ENCODE data around the gene AK3. TPM values are rescaled to one million over a fixed set of nuclear protein-coding genes. Genes with fewer than 3 reads are reported as not detected.
"Not testable (repeated sequence)": the region's sequence is repeated elsewhere in the genome, so short reads cannot be mapped to it uniquely, and the experiment has no call there.

The AK3 gene
- 10 to 100 TPM; 40.1 to 41.7 TPM for total RNA-seq

GRCh38 chr9:4740638-4741364, at the start of gene AK3:
TSS of gene AK3 (minus strand) at chr9:4741202. CDS start at chr9:4741087, 115 bp downstream.
- H3K27me3 Mint-ChIP-seq = no peaks in the 10 kb centered on the region
- H3K9me3 Mint-ChIP-seq = no peaks in the 10 kb centered on the region
- H3K4me1 Mint-ChIP-seq = peaks cover 27% of the 10 kb centered on the region
- H3K4me3 Mint-ChIP-seq = peak within 1 kb of the TSS; percentile 87
- POLR2A ChIA-PET = interaction anchor here (0.6 to 1.9 kb wide), 22 partner anchors 9 to 1268 kb away, joined by 3 to 27 read pairs (median 5); partner anchors contain the start of genes CD274, CDC37L1, JAK2 and PLGRKT
- peak within 1 kb of the TSS; percentile 89 for H3K27ac Mint-ChIP-seq
- ATAC-seq (ENCODE audit: low read depth) (peak; percentile 95), DNase-seq (peak; percentile 90)
- no peaks in the 10 kb centered on the region for H3K36me3 Mint-ChIP-seq

- Mint-ChIP-seq H3K27ac (no peak overlapping the region), H3K36me3 (no peaks in the 10 kb centered on the region), H3K4me3 (no peak overlapping the region), H3K27me3 (peaks cover 14% of the 10 kb centered on the region), H3K9me3 (no peaks in the 10 kb centered on the region), H3K4me1 (peaks cover 14% of the 10 kb centered on the region)
- ATAC-seq (ENCODE audit: low read depth) (no peak), DNase-seq (no peak)
- POLR2A ChIA-PET = interaction anchor here (0.5 kb wide), 1 partner anchor 136 kb away, joined by 3 read pairs; no protein-coding TSS in a partner anchor
Measured at GRCh38 chr9:4788703-4789102, 47.7 kb upstream of the AK3 start.

GRCh38 chr9:4787876-4788275, 46.9 kb upstream of the AK3 start:
- POLR2A ChIA-PET = no interaction called here
- ATAC-seq (ENCODE audit: low read depth) = no peak
- H3K27ac Mint-ChIP-seq = no peak overlapping the region
- DNase-seq = no peak
- H3K9me3 Mint-ChIP-seq = no peaks in the 10 kb centered on the region
- H3K4me1 Mint-ChIP-seq = peaks cover 14% of the 10 kb centered on the region
- H3K36me3 Mint-ChIP-seq = no peaks in the 10 kb centered on the region
- H3K4me3 Mint-ChIP-seq = no peak overlapping the region
- H3K27me3 Mint-ChIP-seq = peaks cover 14% of the 10 kb centered on the region

DNA sequence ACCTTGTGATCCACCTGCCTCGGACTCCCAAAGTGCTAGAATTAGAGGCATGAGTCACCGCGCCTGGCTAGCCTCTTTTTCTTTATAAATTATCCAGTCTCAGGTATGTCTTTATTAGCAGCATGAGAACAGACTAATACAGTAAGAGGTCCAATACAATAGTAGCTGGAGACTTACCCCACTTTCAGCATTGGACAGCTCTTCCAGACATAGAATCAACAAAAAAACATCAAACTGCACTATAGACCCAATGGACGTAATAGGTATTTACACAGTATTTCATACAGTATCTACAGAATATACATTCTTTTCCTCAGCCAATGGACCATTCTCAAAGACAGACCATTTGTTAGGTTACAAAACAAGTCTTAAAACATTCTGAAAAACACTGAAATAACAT, 45.6 kb upstream of the AK3 start:
- H3K9me3 Mint-ChIP-seq = no peaks in the 10 kb centered on the region
- H3K4me3 Mint-ChIP-seq = no peak overlapping the region
- H3K27me3 Mint-ChIP-seq = peaks cover 14% of the 10 kb centered on the region
- no peak overlapping the region for H3K27ac Mint-ChIP-seq
- POLR2A ChIA-PET = no interaction called here
- peaks cover 7% of the 10 kb centered on the region for H3K4me1 Mint-ChIP-seq
- ATAC-seq (ENCODE audit: low read depth) (no peak), DNase-seq (no peak)
- H3K36me3 Mint-ChIP-seq = no peaks in the 10 kb centered on the region

DNA sequence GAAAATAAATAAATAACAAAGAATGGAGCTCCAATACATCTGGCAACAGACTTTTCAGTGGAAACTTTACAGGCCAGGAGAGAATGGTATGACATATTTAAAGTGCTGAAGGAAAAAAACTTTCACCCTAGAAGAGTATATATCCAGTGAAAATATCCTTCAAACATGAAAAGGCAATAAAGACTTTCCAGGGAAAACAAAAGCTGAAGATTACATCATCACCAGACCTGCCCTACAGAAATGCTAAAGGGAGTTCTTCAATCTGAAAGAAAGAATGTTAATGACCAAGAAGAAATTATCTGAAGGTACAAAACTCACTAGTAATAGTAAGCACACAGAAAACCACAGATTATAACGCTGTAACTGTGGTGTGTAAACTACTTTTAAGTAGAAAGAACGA, 43.4 kb upstream of the AK3 start:
- no peak for ATAC-seq (ENCODE audit: low read depth)

DNA sequence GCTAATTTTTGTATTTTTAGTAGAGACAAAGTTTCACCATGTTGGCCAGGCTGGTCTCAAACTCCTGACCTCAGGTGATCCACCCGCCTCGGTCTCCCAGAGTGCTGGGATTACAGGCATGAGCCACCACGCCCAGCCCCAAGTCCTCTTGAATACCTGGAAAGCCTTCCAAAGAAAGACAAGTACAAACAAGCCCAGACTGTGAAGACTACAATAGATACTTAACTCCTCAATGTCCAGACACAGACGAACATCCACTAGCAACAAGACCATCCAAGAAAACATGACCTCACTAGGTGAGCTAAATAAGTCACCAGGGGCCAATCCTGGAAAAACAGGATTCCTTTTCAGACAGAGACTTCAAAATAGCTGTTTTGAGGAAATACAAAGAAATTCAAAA, 42.2 kb upstream of the AK3 start:
- H3K36me3 Mint-ChIP-seq; H3K4me3 Mint-ChIP-seq; ATAC-seq (ENCODE audit: low read depth); H3K9me3 Mint-ChIP-seq; POLR2A ChIA-PET; H3K4me1 Mint-ChIP-seq; H3K27ac Mint-ChIP-seq; DNase-seq: not testable (repeated sequence)
- H3K27me3 Mint-ChIP-seq = peaks cover 16% of the 10 kb centered on the region

More for the DNA sequence above, 43.4 kb upstream of the AK3 start:
- DNase-seq = no peak
- H3K27ac Mint-ChIP-seq = no peak overlapping the region
- POLR2A ChIA-PET = no interaction called here
- H3K27me3 Mint-ChIP-seq = peaks cover 16% of the 10 kb centered on the region
- H3K4me1 Mint-ChIP-seq = peaks cover 2% of the 10 kb centered on the region
- H3K4me3 Mint-ChIP-seq = no peak overlapping the region
- H3K36me3 Mint-ChIP-seq = no peaks in the 10 kb centered on the region
- no peaks in the 10 kb centered on the region for H3K9me3 Mint-ChIP-seq

DNA sequence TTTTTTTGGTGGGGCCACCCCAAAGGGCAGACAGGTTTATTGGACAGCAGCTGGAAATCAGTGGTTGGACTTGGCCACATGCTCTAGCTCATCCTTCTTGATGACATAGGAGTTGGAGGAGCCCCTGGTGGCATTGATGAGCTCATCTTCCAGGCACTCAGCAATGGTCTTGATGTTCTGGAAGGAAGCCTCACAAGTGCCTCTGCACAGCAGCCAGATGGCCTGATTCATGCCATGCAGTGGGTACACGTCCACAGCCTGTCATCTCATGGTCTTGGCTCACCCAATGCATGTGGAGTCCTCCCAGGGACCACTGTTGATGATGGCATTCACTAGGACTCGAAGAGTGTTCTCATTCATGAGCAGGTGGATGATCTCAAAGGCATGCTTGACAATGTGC, 40.4 kb upstream of the AK3 start:
- ATAC-seq (ENCODE audit: low read depth) (no peak), DNase-seq (no peak)
- Mint-ChIP-seq H3K4me3 (no peak overlapping the region), H3K27ac (no peak overlapping the region), H3K27me3 (peaks cover 12% of the 10 kb centered on the region), H3K4me1 (peaks cover 2% of the 10 kb centered on the region), H3K36me3 (no peaks in the 10 kb centered on the region), H3K9me3 (no peaks in the 10 kb centered on the region)
- POLR2A ChIA-PET = no interaction called here

- ATAC-seq (ENCODE audit: low read depth) (no peak), DNase-seq (no peak)
- POLR2A ChIA-PET = no interaction called here
- peaks cover 2% of the 10 kb centered on the region for H3K4me1 Mint-ChIP-seq
- no peak overlapping the region for H3K27ac Mint-ChIP-seq
- H3K27me3 Mint-ChIP-seq = peaks cover 9% of the 10 kb centered on the region
- H3K36me3 Mint-ChIP-seq = no peaks in the 10 kb centered on the region
- no peaks in the 10 kb centered on the region for H3K9me3 Mint-ChIP-seq
- no peak overlapping the region for H3K4me3 Mint-ChIP-seq
Measured at GRCh38 chr9:4780651-4781050, 39.6 kb upstream of the AK3 start.

DNA sequence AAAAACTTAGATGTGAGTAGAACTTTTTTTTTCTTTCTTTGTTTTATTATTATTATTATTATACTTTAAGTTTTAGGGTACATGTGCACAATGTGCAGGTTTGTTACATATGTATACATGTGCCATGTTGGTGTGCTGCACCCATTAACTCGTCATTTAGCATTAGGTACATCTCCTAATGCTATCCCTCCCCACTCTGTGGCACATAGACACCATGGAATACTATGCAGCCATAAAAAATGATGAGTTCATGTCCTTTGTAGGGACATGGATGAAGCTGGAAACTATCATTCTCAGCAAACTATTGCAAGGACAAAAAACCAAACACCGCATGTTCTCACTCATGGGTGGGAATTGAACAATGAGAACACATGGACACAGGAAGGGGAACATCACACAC, 34.0 kb upstream of the AK3 start:
- DNase-seq; H3K4me1 Mint-ChIP-seq; H3K27ac Mint-ChIP-seq; ATAC-seq (ENCODE audit: low read depth); H3K36me3 Mint-ChIP-seq; H3K27me3 Mint-ChIP-seq; H3K4me3 Mint-ChIP-seq; H3K9me3 Mint-ChIP-seq: not testable (repeated sequence)
- POLR2A ChIA-PET = interaction anchor here (0.7 kb wide), 1 partner anchor 347 kb away, joined by 3 read pairs; no protein-coding TSS in a partner anchor

GRCh38 chr9:4774209-4774608, 33.2 kb upstream of the AK3 start:
- Mint-ChIP-seq H3K27me3 (peaks cover 4% of the 10 kb centered on the region), H3K4me1 (peaks cover 3% of the 10 kb centered on the region), H3K9me3 (peaks cover 5% of the 10 kb centered on the region), H3K36me3 (no peaks in the 10 kb centered on the region), H3K4me3 (no peak overlapping the region), H3K27ac (no peak overlapping the region)
- ATAC-seq (ENCODE audit: low read depth) (no peak), DNase-seq (no peak)
- POLR2A ChIA-PET = interaction anchor here (0.7 kb wide), 1 partner anchor 348 kb away, joined by 3 read pairs; no protein-coding TSS in a partner anchor

GRCh38 chr9:4771788-4772187, 30.8 kb upstream of the AK3 start:
- DNase-seq (no peak), ATAC-seq (ENCODE audit: low read depth) (no peak)
- H3K36me3 Mint-ChIP-seq = peaks cover 2% of the 10 kb centered on the region
- no peak overlapping the region for H3K27ac Mint-ChIP-seq
- H3K4me3 Mint-ChIP-seq = no peak overlapping the region
- peaks cover 6% of the 10 kb centered on the region for H3K4me1 Mint-ChIP-seq
- H3K9me3 Mint-ChIP-seq = peaks cover 5% of the 10 kb centered on the region
- peaks cover 4% of the 10 kb centered on the region for H3K27me3 Mint-ChIP-seq
- POLR2A ChIA-PET = no interaction called here

DNA sequence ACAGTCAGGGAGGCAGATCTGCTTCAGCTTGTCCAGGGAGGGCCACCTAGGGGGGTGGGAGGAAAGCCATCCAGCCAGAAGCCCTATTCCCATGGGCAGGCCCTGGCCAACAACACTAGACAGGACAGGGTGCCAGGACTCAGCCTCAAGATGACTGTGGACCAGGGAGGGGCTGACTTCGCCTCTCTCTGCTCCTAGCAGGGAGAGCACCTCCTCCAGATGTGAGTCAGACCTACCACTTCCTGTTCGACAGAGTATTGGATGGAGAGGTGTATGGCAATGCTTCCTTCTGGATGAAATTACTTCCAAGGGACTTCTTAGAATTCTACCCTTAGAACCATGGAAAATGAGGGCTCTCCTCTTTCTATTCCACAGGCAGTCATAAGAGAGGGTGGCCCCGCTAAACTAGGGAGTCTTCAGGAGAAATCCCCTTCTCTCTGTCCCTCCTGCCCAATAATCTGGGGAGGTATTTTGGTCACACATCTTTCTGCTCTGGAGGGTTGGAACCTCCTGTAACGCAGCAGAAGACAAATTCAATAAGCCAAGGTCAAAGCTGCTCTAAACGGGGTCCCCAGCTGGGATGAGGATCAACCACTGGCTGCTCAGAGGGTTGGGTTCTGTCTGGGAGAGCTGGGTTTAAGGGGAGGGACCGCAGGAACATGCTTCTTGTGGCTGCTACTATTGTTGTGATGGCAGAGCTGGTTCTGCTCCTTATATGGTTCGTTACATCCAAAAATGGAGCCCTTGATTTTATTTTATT, 28.5 kb upstream of the AK3 start:
- Mint-ChIP-seq H3K27ac (peak overlapping the region; percentile 31), H3K4me1 (peaks cover 6% of the 10 kb centered on the region), H3K4me3 (no peak overlapping the region), H3K9me3 (peaks cover 1% of the 10 kb centered on the region), H3K27me3 (peaks cover 4% of the 10 kb centered on the region), H3K36me3 (peaks cover 2% of the 10 kb centered on the region)
- DNase-seq = no peak
- peak; percentile 84 for ATAC-seq (ENCODE audit: low read depth)
- POLR2A ChIA-PET = interaction anchor here (0.7 kb wide), 1 partner anchor 222 kb away, joined by 3 read pairs; no protein-coding TSS in a partner anchor

- peak overlapping the region; percentile 31 for H3K27ac Mint-ChIP-seq
- H3K27me3 Mint-ChIP-seq = peaks cover 4% of the 10 kb centered on the region
- H3K9me3 Mint-ChIP-seq = peaks cover 1% of the 10 kb centered on the region
- H3K36me3 Mint-ChIP-seq = peaks cover 2% of the 10 kb centered on the region
- POLR2A ChIA-PET = interaction anchor here (0.7 kb wide), 1 partner anchor 223 kb away, joined by 3 read pairs; no protein-coding TSS in a partner anchor
- ATAC-seq (ENCODE audit: low read depth) (no peak), DNase-seq (no peak)
- no peak overlapping the region for H3K4me3 Mint-ChIP-seq
- H3K4me1 Mint-ChIP-seq = peaks cover 6% of the 10 kb centered on the region
Measured at GRCh38 chr9:4768681-4769080, 27.7 kb upstream of the AK3 start.
